ENCODE results near the gene GSTA3.
A peak's percentile ranks its signal among the peaks of the same experiment; 100 is the strongest.

Gene GSTA3

DNA sequence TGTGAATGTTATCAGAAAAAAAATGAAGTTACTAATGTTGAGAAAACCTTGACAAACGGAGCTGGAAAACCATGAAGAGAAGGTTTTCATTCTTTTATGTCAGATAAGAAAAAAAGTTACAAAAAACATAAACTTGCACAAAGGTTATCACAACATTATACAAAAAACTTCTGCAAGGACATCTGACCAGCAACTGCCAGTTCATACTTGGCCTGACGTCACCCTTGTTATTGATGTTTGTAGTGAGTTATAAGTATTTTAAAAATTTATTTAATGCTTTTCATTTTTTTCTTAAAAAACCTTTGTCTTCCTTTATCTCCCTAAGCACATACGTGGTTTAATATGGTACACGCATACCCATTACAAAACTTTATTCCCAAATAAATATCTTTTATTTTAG is 16.3 kb downstream of the GSTA3 start:
- TF ChIP-seq, protein P1, sequence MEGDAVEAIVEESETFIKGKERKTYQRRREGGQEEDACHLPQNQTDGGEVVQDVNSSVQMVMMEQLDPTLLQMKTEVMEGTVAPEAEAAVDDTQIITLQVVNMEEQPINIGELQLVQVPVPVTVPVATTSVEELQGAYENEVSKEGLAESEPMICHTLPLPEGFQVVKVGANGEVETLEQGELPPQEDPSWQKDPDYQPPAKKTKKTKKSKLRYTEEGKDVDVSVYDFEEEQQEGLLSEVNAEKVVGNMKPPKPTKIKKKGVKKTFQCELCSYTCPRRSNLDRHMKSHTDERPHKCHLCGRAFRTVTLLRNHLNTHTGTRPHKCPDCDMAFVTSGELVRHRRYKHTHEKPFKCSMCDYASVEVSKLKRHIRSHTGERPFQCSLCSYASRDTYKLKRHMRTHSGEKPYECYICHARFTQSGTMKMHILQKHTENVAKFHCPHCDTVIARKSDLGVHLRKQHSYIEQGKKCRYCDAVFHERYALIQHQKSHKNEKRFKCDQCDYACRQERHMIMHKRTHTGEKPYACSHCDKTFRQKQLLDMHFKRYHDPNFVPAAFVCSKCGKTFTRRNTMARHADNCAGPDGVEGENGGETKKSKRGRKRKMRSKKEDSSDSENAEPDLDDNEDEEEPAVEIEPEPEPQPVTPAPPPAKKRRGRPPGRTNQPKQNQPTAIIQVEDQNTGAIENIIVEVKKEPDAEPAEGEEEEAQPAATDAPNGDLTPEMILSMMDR (IDR thresholded peaks at IDR 0.05; ENCODE audit: insufficient read depth, low read depth, low read length, missing control alignments), result no peak
- no peak overlapping the region for H3K4me3 ChIP-seq (ENCODE audit: low read depth, low read length)
- no peak for DNase-seq (ENCODE audit: low read depth)

DNA sequence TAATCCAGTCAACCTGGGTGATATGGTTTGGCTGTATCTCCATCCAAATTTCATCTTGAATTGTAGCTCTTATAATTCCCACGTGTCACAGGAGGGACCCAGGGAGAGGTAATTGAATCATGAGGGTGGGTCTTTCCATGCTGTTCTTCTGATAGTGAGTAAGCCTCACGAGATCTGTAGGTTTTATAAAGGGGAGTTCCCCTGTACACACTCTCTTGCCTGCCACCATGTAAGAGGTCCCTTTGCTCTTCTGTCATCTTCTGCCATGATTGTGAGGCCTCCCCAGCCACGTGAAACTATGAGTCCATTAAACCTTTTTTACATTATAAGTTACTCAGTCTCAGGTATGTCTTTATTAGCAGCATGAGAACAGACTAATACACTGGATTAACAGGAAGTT is 19.5 kb downstream of the GSTA3 start:
- no peak overlapping the region for H3K4me3 ChIP-seq (ENCODE audit: low read depth, low read length)
- TF ChIP-seq, protein P1 (IDR thresholded peaks at IDR 0.05; ENCODE audit: insufficient read depth, low read depth, low read length, missing control alignments), result no peak
- DNase-seq (ENCODE audit: low read depth), result no peak

DNA sequence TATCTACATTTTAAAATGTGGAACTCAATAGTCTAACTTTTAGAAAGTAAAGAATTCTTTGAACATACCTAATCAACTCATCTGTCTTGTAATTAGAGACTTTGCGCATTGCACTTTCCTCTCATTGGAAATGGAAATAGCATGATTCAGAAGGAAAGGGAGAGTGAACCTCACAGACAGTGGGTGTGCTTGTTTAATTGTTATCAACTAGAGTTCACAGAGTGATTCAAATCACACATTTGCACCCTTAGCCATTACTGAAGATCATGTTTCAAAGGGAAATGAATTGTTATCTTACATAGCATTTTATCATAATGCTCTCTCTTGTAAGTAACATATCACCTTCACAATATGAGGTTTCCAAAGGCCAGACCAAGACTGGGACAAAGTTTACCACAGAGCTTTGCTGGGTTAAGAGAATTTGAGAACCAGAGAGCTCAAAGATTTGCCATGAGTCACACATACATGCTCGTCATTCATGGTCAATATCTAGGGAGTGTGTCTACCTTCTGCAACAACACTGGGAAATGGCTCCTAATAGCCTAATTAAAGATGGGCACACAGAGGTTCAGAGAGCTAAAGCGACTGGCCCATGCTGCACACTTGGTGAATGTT is 21.5 kb downstream of the GSTA3 start:
- no peak for DNase-seq (ENCODE audit: low read depth)
- TF ChIP-seq, protein P1 (IDR thresholded peaks at IDR 0.05; ENCODE audit: insufficient read depth, low read depth, low read length, missing control alignments), result no peak
- no peak overlapping the region for H3K4me3 ChIP-seq (ENCODE audit: low read depth, low read length)

DNA sequence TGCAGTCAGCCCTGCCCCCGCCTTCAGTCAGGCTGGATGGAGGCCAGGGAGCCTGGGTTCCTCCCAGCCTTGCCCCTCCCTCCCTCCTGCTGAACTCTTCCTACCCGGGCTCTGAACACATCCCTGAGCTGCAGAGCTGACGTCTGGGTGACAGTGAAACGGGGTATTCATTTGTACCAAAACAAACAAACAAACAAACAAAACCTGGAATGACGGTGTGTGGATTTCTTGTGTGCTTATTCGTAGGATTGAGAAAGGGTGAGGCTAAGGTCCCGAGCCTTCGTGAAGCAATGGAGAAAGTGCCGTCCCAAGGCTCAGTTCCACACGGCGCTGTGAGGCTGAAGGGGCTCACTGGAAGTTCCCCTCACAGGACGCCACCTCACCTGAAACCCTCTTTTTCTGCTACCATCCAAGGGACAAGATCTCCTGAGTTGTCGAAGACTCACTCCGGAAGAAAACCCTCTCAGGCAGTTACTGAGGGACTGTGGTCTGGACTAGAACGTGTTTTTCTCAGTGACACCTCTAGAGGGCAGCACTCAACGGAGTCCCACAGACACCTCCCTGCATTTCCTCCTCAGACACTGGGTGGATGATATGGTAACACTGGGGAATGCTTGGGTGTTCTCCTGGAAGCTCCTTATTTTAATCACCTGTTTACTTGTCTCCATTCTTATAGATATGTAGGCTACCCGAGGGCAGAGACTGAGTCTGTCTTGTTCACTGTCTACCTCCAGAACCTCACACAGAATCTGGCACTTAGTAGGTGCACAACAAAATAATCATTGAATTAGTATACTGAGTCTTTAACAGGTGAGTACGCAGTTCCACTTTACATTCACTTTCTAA is 27.3 kb downstream of the GSTA3 start:
- peak; percentile 69 for DNase-seq (ENCODE audit: low read depth)
- H3K4me3 ChIP-seq (ENCODE audit: low read depth, low read length), result peak overlapping the region; percentile 36
- TF ChIP-seq, protein P1 (IDR thresholded peaks at IDR 0.05; ENCODE audit: insufficient read depth, low read depth, low read length, missing control alignments), result peak; percentile 79

DNA sequence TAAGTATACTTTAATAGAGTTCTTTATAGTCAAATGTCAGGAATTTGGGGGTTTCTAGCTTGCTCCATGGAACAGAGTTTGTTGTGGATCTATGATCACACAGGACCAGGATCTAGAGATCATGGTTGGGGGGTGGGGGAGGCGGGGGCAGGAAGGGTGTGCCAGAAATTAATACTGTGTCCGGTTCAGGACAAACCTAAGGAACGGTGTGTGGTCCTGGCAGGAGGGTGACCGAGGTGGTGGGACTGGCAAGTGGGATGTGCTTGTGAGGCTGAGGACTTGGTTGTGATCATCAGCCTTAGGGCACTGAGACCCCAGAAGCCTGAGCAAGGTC is 27.9 kb downstream of the GSTA3 start:
- TF ChIP-seq, protein P1 (IDR thresholded peaks at IDR 0.05; ENCODE audit: insufficient read depth, low read depth, low read length, missing control alignments), result no peak
- no peak for DNase-seq (ENCODE audit: low read depth)
- no peak overlapping the region for H3K4me3 ChIP-seq (ENCODE audit: low read depth, low read length)

DNA sequence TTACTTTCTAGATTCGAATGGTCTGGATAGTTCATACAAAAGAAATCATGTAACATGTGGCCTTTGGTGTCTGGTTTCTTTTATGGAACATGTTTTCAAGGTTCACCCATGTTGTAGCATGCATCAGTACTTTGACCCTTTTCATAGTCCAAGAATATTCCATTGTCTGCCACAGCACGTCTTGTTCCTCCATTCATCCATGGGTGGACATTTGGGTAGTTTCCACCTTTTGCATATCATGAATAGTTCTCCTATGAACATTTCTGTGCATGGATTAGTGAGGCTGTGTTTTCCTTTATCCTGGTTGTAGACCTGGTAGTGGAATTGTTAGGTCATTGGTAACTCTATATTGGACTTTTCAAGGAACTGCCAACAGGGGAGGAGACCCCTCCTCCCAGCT is 31.7 kb downstream of the GSTA3 start:
- no peak for DNase-seq (ENCODE audit: low read depth)
- no peak overlapping the region for H3K4me3 ChIP-seq (ENCODE audit: low read depth, low read length)

More for the DNA sequence above, 31.7 kb downstream of the GSTA3 start:
- TF ChIP-seq, protein P1 (IDR thresholded peaks at IDR 0.05; ENCODE audit: insufficient read depth, low read depth, low read length, missing control alignments), result no peak

All from GM12865 (cell line).